HG02642 (cell line): ENCODE measurements around the gene PRTN3.

ENCODE experiments used
- ATAC-seq: cut with Tn5 transposase; IDR thresholded peaks from one replicate; pipeline ENCODE4 v1.9.1; 2021; ENCODE audit warnings: mild to moderate bottlenecking; ENCODE audit not compliant: unreplicated experiment, poor library complexity

Gene PRTN3, protein sequence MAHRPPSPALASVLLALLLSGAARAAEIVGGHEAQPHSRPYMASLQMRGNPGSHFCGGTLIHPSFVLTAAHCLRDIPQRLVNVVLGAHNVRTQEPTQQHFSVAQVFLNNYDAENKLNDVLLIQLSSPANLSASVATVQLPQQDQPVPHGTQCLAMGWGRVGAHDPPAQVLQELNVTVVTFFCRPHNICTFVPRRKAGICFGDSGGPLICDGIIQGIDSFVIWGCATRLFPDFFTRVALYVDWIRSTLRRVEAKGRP

DNA sequence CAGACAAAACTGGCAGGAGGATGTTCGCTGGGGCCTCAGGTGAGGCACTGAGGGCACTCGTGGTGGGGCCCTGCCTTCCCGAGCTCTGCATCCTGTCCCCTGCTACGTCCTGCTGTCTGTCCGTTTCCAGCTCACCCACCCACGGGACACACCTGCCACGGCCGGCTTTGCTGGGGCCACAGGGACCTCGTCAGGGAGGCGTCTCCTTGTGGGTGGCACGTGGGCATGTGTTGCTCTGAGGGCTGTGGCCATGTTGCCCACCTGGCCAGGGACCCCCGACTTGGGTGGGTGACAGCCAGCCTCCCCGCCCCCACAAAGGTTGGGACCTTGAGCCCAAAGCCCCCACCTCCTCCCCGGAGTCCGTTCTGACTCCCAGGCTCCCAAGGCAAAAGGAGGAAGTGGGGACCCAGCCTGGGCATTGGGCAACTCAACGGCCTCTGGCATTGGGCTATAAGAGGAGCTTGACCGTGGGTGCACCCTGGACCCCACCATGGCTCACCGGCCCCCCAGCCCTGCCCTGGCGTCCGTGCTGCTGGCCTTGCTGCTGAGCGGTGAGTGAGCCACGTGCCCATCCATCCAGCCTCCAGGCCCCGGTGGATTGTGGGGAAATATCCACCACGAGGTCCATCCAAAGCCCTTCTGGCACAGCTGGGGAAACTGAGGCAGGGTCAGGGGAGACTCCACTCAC is at the start of gene PRTN3:
Gene PRTN3 (plus strand): TSS at position 481 of the 688 bp plus-strand sequence. CDS start 10 bp downstream, at position 491.
- ATAC-seq: no peak

DNA sequence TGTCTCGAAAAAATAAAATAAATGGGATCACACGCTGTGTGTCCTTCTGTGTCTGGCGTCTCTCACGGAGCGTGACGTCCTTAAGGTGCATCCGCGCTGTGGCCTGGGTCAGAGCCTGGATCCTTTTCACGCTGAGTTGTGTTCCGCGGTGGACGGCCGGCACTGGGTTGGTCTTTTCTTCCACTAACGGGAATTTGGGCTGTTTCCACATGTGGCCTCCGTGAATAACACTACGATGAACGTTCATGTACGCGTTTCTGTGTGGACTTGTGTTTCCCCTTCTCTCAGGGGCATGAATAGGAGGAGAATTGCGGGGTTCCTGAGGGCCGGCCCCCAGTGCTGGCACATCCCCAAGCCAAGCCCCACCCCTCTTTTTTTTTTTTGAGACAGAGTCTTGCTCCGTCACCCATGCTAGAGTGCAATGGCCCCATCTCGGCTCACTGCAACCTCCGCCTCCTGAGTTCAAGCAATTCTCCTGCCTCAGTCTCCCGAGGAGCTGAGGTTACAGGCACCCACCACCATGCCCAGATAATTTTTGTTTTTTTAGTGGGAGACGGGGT is 49.7 kb upstream of the PRTN3 start:
- no peak for ATAC-seq

DNA sequence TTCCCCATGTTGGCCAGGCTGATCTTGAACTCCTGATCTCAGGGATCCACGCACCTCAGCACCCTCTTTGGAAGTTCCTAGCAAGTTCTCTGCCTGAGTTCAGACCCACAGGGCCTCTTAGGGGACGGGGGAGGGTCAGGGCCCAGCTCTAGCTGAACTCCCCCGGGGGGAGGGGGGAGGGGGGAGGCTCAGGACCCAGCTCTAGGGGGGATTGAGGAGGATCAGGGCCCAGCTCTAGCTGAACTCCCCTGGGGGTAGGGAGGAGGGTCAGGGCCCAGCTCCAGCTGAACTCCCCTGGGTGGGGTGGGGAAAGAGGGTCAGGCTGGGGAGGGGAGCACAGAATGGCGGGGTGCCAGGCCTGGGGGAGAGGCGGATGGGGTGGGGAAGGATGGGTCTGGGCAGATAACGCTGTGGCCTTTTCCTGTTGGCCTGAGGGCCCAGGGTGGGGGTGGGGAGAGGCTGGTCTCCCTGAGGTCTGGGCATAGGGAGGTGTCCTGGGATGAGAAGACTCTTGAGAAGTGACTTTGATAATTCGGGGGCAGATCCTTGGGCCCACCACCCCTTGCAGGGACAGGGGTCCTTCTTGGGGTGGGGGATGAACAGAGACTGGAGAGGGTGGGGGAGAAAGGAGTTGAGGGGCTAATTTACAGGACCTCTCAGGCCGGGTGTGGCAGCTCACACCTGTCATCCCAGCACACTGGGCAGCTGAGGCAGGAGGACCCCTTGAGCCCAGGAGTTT is 49.1 kb upstream of the PRTN3 start:
- no peak for ATAC-seq

DNA sequence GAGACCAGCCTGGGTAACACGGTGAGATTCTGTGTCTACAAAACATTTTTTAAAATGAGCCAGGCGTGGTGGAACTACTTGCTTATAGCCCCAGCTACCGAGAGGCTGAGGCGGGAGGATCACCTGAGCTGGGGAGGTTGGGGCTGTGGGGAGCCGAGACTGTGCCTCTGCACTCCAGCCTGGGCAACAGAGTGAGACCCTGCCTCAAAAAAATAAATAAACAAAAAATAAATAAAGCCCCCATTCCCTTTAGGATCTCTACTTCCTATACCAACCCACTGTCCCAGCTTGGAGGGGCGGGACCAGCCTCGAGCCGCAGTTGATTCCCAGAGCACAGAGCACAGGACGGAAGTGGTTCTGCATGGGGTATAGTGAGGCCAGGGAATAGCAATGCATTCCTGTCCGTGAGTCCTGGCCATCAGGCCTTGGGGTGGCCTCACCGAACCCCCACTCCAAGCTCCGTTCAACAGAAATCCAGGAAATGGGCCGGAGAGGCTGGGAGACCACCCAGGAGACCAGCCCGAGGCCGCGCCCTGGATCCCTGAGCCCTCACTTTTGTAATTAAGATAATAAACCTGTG is 48.4 kb upstream of the PRTN3 start:
- no peak for ATAC-seq

DNA sequence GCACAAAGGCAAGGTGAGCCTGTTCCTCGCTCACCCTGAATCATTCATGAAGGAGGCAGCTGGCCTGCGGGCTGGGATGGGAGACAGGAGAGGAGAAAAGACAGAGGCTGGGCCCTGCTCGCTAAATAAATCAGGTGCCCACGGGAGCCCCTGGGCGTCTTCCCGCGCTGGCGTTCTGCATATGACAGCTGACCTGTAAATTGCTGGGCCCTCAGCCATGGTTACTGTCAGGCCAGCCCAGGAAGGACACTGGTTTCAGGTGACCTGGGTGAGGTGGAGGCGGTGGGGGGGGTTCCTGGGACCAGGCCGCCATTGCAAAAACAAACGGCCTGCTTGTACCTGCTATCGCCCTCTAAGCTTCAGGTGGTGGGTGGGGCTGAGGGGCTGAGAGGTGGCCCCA is 47.0 kb upstream of the PRTN3 start:
- ATAC-seq: no peak

DNA sequence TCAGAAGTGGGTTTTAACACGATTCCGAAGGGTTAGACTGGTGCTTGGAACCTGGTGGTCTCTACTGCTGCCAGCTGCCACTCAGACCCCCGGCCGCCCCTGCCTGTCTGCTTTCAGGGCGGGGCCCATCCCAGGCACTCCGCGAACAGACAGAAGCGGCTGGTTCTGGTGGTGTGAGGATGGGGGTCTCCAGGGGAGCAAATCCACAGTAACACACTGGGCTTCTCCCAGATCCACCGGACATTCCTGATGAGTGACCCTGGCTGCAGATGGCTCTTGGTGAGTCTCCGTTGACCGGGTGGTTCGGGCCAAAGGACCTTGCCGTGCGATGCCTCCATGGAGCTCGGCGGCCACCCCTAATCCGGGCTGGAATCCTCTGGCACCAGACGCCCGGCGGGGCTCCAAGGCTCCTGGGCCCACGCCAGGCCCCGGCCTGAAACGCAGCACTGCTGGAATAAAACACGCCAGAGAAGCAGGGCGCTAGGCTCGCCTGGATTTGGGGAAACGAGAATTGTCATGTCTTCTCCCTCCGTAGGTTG is 45.7 kb upstream of the PRTN3 start:
- no peak for ATAC-seq

DNA sequence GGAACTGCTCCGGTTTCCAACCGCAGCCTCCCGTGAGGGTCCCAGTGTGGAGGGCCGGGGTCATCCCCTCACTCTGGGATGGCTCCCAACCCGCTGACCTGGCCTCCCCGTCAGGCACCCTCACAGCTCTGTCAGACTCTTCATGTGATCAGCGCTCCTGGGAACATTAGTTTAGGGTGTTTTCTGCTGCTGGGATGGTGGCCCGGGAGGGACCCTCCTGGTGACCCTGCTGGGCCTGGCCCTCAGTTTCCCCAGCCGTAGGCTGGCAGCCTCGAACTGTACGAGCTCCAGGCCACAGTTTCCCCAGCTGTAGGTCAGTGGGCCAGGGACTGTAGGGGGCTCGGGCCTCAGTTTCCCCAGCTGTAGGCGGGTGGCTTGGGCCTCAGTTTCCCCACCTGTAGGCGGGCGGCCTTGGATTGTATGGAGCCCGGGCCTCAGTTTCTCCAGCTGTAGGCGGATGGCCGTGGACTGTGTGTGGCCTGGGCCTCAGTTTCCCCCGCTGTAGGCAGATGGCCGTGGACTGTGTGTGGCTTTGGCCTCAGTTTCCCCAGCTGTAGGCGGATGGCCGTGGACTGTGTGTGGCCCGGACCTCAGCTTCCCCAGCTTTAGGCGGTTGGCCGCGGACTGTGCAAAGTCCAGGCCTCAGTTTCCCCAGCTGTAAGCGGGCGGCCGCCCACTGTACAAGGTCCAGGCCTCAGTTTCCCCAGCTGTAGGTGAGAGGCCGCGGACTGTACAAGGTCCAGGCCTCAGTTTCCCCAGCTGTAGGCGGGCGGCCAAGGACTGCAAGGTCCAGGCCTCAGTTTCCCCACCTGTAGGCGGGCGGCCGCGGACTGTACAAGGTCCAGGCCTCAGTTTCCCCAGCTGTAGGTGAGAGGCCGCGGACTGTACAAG is 44.9 kb upstream of the PRTN3 start:
- ATAC-seq: no peak

DNA sequence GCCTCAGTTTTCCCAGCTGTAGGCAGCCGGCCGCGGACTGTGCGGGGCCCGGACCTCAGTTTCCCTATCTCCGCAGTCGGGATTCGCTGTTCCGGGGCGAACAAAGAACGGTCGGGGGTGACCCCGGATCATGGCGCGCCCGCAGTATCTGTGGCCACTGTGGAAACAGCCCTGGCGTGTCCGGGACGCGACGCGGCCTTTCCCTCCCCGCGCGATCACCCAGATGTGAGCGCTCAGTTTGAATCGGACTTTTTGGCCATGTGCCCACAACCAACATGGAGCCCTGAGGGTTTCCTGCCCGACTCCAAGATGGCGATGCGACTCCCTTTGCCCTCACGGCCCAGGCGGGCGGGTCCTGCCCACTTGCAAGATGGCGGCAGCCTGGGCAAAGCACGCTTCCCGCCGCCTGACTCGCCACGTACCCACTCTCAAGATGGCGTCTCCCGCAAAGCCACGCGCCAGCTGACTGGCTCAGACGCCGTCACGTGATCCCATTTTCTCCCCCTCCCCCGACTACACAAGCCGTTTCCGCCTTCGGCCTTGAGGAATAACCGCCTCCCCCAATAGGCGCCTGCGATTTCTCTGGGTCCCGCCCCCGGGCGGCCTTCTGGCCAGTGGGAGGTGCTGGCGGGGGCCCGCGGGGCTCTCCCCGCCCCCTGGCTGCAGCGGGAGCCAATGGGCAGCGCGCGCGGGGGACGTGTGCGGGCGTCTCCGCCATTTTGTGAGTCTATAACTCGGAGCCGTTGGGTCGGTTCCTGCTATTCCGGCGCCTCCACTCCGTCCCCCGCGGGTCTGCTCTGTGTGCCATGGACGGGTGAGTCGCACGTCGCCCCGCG is 43.9 kb upstream of the PRTN3 start, which contains the start of gene PTBP1:
Gene PTBP1 (plus strand): TSS at position 761 of the 836 bp plus-strand sequence. CDS start 46 bp downstream, at position 807.
- ATAC-seq: peak; percentile 80

DNA sequence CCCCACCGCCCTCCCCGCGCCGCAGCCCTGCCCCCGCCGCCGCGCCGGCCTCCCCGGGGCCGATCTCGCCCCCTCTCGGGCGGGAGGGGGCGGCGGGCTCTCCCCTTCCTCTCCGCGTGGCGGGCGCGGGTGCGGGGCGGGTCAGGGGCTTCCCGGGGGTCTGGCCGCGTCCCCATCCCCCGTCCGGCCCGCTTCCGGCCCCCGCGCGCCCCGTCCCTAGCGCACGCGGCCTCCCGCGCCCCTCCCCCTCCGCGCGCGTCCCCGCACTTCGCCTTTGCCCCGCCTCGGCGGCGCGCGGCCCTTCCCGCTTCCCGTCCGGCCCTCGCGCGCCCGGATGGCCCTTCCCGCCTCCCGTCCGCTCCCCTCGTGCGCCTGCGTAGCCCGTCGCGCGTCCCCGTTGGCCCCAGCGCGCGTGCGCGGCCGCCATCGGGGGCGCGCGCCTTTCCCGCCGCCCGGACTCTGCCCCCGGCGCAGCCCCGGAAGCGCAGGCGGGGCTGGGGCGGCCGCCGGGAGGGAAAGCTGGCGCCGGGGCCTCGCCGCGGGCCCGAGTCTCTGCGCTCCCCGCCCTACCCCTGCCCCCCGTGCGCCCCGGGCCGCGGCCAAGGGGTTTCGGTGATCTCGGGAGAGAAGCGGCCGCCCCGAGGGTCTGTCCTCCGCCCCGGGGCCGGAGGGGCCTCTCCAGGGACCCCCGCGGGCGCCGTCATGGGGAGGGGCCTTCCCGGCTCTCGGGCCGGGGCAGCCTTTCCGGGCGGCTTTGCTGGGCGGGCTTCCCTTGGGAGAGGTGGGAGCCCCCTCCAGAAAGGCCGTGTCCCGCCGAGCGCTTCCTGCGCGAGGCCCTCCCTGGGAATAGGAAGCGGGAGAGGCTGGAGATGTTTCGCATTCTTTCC is 43.0 kb upstream of the PRTN3 start:
- peak; percentile 47 for ATAC-seq

DNA sequence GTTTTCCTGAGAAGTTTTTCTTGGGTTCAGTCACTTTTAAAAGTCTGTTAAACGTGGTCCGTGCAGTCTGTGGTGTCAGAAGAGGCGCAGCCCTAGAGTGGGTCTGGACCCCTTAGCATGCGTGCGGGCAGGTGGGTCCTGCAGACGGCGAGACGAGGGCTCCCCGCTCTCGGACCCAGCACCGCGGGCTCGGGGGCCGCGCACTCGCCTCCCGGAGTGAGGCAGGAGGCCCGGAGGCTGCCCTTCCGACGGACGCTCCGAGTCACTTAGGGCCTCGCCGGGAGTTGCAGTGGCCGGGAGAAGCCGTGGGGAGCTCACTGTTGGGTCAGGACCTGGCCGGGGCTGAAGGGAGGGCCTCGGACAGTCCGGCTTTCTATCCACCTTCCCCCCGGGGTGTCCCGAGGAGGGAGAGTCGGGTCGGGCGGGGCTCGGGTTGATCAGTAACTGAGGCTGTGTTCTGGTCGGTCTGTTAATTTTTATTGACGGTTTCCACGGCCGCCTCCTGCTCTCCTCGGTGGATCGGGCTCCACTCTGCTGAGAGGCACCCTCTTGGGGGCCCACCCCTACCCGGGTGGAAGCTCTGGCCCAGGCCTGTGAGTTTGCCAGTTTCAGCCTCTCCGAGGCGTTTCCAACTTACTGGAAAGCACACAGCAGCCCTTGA is 42.3 kb upstream of the PRTN3 start:
- no peak for ATAC-seq

DNA sequence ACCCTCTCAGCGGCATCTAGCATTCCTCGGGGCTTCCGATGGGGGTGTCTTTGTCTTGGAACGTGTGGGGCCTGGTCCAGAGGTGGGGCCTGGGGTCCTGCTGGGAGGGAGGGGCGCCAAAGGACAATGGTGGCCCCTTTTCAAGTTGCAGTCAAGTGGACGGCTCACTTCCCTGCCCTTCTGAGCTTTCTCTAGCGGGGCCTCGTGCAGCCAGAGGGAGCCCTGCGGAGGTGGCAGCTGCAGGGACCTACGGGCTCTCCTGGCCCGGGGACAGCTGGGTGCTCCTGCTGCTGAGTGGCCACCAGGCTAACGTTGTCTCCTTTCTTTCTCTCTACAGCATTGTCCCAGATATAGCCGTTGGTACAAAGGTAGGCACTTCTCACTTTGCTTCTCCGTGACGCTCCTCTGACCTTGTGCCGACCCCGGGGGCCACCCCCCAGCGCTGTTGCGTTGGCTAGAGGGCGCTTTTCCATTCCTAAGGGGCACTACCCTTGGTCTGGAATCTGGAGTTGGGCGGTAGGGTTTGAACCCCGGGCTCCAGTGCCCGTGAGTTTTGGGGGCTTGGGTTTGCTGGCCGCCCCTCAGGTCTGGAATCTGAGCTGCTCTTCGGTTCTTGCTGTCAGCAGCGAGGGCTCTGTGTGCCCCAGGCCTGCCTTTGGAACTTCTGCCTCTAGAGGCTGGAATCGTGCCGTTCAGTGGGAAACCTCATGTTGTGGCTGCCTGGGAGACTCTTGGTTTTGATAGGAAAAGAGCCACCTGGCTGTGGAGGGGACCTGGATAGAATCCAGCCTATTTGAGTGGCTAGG is 41.5 kb upstream of the PRTN3 start:
- no peak for ATAC-seq

DNA sequence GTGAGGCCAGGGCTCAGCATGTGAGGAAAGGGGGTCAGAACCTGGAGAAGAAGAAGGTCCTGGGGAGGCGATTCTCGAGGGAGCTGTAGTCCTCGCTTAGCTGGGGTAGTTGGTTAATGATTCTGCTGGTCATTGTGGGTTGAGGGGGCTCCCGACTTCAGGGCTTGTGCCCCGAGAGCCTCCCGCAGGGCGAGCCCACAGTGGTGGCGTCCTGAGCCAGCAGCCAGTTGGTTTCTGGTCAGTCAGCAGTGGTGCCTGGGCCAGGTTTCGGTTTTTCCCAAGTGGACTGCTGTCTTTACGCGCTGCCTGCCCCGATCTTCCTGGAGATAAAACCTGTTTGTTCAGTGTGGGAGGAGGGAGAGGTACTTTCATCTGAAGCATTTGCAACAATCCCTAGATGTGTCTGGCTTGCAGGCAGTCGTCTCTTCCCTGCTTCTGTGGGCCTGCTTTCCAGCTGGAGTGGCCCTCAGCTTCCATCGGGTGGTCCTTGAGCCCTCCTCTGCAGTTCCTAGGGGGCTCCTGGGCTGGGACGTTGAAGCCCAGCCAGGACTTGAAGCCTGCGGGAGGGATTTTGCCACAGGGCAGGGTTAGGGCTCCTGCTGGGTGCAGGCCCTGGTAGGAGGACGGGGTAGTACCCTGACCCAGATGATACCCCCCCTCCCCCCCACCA is 40.3 kb upstream of the PRTN3 start:
- no peak for ATAC-seq

DNA sequence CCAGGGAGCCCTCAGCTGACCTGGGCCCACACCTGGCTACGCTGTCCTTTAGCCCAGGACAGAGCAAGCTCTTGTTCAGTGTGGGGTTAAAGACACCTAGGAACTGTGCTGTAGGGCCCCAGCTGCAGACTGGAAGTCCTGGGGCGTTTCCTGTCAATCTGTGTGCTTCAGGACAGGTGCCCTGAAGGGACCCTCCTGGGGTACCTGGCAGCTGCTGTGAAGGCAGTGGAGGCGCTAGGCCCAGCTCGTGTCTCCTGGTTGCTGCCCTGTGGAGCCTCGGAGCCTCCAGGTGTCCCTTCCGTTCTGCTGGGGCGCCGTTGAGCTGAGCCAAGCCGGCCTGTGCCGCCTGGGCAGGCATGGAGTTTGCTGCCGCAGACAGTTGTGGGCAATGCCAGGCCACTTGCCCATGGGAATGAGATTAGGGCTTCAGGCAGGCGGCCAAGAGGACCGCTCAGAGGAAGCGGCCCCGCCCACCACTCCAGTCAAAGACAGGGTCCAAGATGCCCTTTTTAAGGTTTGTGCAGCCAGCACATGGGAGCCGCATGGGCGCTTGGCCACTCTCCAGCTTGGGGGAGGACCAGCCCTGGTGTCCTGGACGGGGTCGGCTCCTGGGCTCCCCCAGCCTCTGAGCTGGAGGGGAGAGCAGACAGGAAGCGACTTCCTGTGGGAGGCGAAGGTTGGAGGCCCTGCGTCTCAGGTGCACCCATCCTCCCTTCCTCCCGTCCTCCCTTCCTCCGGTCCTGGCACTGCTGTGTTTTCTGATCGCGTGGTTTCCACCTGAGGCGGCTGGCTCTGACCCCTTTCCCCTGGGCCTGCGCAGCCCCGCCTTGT is 39.6 kb upstream of the PRTN3 start:
- ATAC-seq: no peak

DNA sequence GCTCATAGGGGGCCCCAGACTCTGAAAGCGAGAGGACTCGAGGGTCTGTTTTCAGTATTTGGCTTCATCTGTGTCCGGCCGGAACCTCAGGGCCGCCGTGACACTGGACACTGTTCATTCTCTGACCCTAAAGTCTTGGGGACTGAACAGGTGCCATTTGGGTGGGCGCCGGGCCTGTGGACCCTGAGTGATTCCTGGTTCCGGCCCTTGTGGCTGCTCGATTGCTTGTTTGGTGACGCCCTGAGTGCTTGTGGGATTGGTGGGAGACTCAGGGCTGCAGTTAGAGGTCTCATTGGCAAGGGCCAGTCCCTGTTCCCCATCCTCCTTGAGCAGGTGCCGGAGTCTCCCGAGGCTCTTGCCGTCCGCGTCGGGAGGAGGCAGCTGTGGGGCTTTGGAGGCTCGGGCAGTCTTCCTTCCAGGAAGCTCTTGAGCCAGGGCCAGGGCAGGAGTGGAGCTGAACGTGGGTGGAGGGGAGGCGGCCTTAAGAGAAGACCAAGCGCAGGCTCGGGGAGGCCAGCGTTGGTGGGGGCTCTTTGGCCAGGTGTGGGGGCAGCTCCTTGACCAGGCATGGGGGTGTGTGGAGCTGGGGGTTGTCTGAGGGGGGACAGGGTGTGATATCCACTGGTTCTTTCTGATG is 38.8 kb upstream of the PRTN3 start:
- ATAC-seq: no peak
